Peyer's patch (tissue), 4 donors: ENCODE measurements around the gene ANO7.

Experiments used
- CTCF ChIP-seq, 6 experiments: fragments of 450-650 bp in 4 of 6; fragments of 200-600 bp in 2 of 6; sonication (generic) in 1 of 6; IDR thresholded peaks; one replicate each; pipeline ENCODE4 v1.5.1; 2017 to 2019; ENCODE audit warnings: antibody characterized with exemption in 6 of 6, mild to moderate bottlenecking in 3 of 6, moderate library complexity in 1 of 6
- POLR2A ChIP-seq, 2 donors: fragments of 450-650 bp; IDR thresholded peaks; one replicate each; pipeline ENCODE4 v1.5.1; 2017; ENCODE audit warnings: antibody characterized with exemption in 2 of 2, mild to moderate bottlenecking in 2 of 2, moderate library complexity in 2 of 2

GRCh38 chr2:241203218-241204009 lies 14.9 kb downstream of the ANO7 start:
- TF ChIP-seq CTCF (IDR thresholded peaks at IDR 0.05): no peak
- no peak for TF ChIP-seq POLR2A (IDR thresholded peaks at IDR 0.05)
